ENCODE results near the gene RSF1.

RSF1 gene

GRCh38 chr11:77791301-77791700 lies 29.2 kb downstream of the RSF1 start:
- CTCF ChIA-PET: no interaction called here
- TF ChIP-seq ZNF785 (tag by site-specific recombination; IDR thresholded peaks at IDR 0.05): no peak
- TF ChIP-seq, protein P1, sequence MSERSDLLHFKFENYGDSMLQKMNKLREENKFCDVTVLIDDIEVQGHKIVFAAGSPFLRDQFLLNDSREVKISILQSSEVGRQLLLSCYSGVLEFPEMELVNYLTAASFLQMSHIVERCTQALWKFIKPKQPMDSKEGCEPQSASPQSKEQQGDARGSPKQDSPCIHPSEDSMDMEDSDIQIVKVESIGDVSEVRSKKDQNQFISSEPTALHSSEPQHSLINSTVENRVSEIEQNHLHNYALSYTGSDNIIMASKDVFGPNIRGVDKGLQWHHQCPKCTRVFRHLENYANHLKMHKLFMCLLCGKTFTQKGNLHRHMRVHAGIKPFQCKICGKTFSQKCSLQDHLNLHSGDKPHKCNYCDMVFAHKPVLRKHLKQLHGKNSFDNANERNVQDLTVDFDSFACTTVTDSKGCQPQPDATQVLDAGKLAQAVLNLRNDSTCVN (tag by site-specific recombination; optimal IDR thresholded peaks at IDR 0.05): no peak
- TF ChIP-seq ZNF626 (tag by site-specific recombination; IDR thresholded peaks at IDR 0.05): no peak
- TF ChIP-seq ZNF274 (IDR thresholded peaks at IDR 0.05; ENCODE audit: low read length): no peak
- no peak for TF ChIP-seq ZNF274 (tag by site-specific recombination; IDR thresholded peaks at IDR 0.05; ENCODE audit: borderline replicate concordance)
- TF ChIP-seq, protein P2, sequence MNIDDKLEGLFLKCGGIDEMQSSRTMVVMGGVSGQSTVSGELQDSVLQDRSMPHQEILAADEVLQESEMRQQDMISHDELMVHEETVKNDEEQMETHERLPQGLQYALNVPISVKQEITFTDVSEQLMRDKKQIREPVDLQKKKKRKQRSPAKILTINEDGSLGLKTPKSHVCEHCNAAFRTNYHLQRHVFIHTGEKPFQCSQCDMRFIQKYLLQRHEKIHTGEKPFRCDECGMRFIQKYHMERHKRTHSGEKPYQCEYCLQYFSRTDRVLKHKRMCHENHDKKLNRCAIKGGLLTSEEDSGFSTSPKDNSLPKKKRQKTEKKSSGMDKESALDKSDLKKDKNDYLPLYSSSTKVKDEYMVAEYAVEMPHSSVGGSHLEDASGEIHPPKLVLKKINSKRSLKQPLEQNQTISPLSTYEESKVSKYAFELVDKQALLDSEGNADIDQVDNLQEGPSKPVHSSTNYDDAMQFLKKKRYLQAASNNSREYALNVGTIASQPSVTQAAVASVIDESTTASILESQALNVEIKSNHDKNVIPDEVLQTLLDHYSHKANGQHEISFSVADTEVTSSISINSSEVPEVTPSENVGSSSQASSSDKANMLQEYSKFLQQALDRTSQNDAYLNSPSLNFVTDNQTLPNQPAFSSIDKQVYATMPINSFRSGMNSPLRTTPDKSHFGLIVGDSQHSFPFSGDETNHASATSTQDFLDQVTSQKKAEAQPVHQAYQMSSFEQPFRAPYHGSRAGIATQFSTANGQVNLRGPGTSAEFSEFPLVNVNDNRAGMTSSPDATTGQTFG (tag by site-specific recombination; IDR thresholded peaks at IDR 0.05; ENCODE audit: borderline replicate concordance): no peak
- TF ChIP-seq ZNF354C (tag by site-specific recombination; IDR thresholded peaks at IDR 0.05; ENCODE audit: borderline replicate concordance, low read depth): no peak
- no peak for TF ChIP-seq ZSCAN16 (tag by site-specific recombination; IDR thresholded peaks at IDR 0.05)
- no peak for TF ChIP-seq ZNF362 (tag by site-specific recombination; IDR thresholded peaks at IDR 0.05)
- TF ChIP-seq ZNF660 (tag by site-specific recombination; IDR thresholded peaks at IDR 0.05): no peak
- H3K27ac ChIP-seq (ENCODE audit: extremely low read depth, low read depth, low read length): no peak overlapping the region
- H3K4me1 ChIP-seq (ENCODE audit: control insufficient read depth, insufficient read depth, low read length): 0 out of 2 replicates have a peak, but pooled peaks cover 2% of the 10 kb centered on the region
- H3K36me3 ChIP-seq (ENCODE audit: control insufficient read depth in 2 of 2, insufficient read depth in 1 of 2, low read length in 2 of 2): peaks cover 0 to 3% of the 10 kb centered on the region in 2 experiments; a peak in 1 of 3 replicates
- no peaks in the 10 kb centered on the region for H3K9me3 ChIP-seq (ENCODE audit: control insufficient read depth, insufficient read depth, low read depth, low read length)
- POLR2A ChIA-PET: no interaction called here
- H3K4me3 ChIP-seq (ENCODE audit: low read depth, low read length): no peak overlapping the region

- H3K4me3 ChIP-seq (ENCODE audit: low read depth, low read length): no peak overlapping the region
- H3K4me1 ChIP-seq (ENCODE audit: control insufficient read depth, insufficient read depth, low read length): 0 out of 2 replicates have a peak, but pooled peaks cover 2% of the 10 kb centered on the region
- H3K36me3 ChIP-seq (ENCODE audit: control insufficient read depth in 2 of 2, insufficient read depth in 1 of 2, low read length in 2 of 2): peaks cover 0 to 3% of the 10 kb centered on the region in 2 experiments; a peak in 1 of 3 replicates
- H3K27ac ChIP-seq (ENCODE audit: extremely low read depth, low read depth, low read length): no peak overlapping the region
- CTCF ChIA-PET: interaction anchor here (1.2 kb wide), 1 partner anchor 11 kb away, joined by 3 read pairs; no protein-coding TSS in a partner anchor
- no peaks in the 10 kb centered on the region for H3K9me3 ChIP-seq (ENCODE audit: control insufficient read depth, insufficient read depth, low read depth, low read length)
- POLR2A ChIA-PET: no interaction called here
- TF ChIP-seq ZNF558 (tag by site-specific recombination; IDR thresholded peaks at IDR 0.05) (no peak), SETDB1 (IDR thresholded peaks at IDR 0.05; ENCODE audit: insufficient read length, low read length) (peak; percentile 33)
Measured at GRCh38 chr11:77789731-77790476, 30.6 kb downstream of the RSF1 start.

GRCh38 chr11:77789061-77789730 lies 31.3 kb downstream of the RSF1 start:
- Histone ChIP-seq H3K4me1 (ENCODE audit: control insufficient read depth, insufficient read depth, low read length) (0 out of 2 replicates have a peak, but pooled peaks cover 2% of the 10 kb centered on the region), H3K36me3 (ENCODE audit: control insufficient read depth in 2 of 2, insufficient read depth in 1 of 2, low read length in 2 of 2) (peaks cover 0 to 3% of the 10 kb centered on the region in 2 experiments; a peak in 1 of 3 replicates), H3K27ac (ENCODE audit: extremely low read depth, low read depth, low read length) (no peak overlapping the region), H3K9me3 (ENCODE audit: control insufficient read depth, insufficient read depth, low read depth, low read length) (no peaks in the 10 kb centered on the region), H3K4me3 (ENCODE audit: low read depth, low read length) (no peak overlapping the region)
- ChIA-PET CTCF (interaction anchor here (0.7 to 1.2 kb wide), 2 partner anchors 12 to 19 kb away, joined by 3 to 4 read pairs; no protein-coding TSS in a partner anchor), POLR2A (no interaction called here)
- TF ChIP-seq, protein P3, sequence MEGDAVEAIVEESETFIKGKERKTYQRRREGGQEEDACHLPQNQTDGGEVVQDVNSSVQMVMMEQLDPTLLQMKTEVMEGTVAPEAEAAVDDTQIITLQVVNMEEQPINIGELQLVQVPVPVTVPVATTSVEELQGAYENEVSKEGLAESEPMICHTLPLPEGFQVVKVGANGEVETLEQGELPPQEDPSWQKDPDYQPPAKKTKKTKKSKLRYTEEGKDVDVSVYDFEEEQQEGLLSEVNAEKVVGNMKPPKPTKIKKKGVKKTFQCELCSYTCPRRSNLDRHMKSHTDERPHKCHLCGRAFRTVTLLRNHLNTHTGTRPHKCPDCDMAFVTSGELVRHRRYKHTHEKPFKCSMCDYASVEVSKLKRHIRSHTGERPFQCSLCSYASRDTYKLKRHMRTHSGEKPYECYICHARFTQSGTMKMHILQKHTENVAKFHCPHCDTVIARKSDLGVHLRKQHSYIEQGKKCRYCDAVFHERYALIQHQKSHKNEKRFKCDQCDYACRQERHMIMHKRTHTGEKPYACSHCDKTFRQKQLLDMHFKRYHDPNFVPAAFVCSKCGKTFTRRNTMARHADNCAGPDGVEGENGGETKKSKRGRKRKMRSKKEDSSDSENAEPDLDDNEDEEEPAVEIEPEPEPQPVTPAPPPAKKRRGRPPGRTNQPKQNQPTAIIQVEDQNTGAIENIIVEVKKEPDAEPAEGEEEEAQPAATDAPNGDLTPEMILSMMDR (tag by site-specific recombination; IDR thresholded peaks at IDR 0.05): no peak
- no peak for TF ChIP-seq ZNF292 (tag by site-specific recombination; IDR thresholded peaks at IDR 0.05; ENCODE audit: borderline replicate concordance, low read depth)
- TF ChIP-seq ZNF16 (tag by site-specific recombination; IDR thresholded peaks at IDR 0.05; ENCODE audit: low read depth): no peak
- no peak for TF ChIP-seq ZNF48 (tag by site-specific recombination; IDR thresholded peaks at IDR 0.05)
- no peak for TF ChIP-seq GFI1B (tag by site-specific recombination; IDR thresholded peaks at IDR 0.05)
- no peak for TF ChIP-seq ZNF776 (tag by site-specific recombination; IDR thresholded peaks at IDR 0.05; ENCODE audit: borderline replicate concordance)
- TF ChIP-seq ZNF2 (tag by site-specific recombination; IDR thresholded peaks at IDR 0.05): no peak
- TF ChIP-seq SCRT1 (tag by site-specific recombination; IDR thresholded peaks at IDR 0.05; ENCODE audit: borderline replicate concordance): no peak
- TF ChIP-seq ZBTB44 (tag by site-specific recombination; IDR thresholded peaks at IDR 0.05): no peak

All from HEK293 (cell line).